Right lobe of liver (tissue), 4 donors: ENCODE measurements around the gene STRBP.

Experiments used
- POLR2A ChIP-seq: fragments of 450-650 bp; IDR thresholded peaks from one replicate; pipeline ENCODE4 v1.6.1; 2017; ENCODE audit warnings: antibody characterized with exemption, mild to moderate bottlenecking
- TF ChIP-seq, protein P1 (sequence below), 4 donors: fragments of 200-600 bp in 3 of 4; fragments of 450-650 bp in 1 of 4; IDR thresholded peaks; one replicate each; pipeline versions ENCODE4 v1.5.1 to v1.8.0; 2016 to 2022; ENCODE audit warnings: antibody characterized with exemption in 4 of 4, mild to moderate bottlenecking in 2 of 4
- donor health status: DM: no; HTN: no; CAD: no.
- donor health status: DM: no; HTN: no; CAD: no.
- donor health status: DM: no; HTN: yes; CAD: no.

DNA sequence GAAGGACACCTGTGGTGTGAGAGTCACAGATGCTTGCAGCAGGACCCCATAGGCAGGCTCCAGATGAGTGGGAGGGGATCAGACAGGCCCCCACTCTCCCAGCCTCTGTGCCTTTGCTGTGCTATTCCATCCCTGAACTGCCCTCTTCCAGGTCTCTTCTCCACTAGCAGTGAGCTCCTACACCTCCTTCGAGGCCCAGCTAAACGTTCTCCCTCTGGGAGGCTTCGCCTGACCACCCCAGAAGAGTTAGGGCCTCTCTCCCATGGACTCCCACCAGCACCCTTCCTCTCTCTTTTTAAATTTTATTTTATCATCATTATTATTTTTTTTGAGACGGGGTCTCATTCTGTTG lies 35.9 kb upstream of the STRBP start:
- no peak for TF ChIP-seq POLR2A
- TF ChIP-seq, protein P1, sequence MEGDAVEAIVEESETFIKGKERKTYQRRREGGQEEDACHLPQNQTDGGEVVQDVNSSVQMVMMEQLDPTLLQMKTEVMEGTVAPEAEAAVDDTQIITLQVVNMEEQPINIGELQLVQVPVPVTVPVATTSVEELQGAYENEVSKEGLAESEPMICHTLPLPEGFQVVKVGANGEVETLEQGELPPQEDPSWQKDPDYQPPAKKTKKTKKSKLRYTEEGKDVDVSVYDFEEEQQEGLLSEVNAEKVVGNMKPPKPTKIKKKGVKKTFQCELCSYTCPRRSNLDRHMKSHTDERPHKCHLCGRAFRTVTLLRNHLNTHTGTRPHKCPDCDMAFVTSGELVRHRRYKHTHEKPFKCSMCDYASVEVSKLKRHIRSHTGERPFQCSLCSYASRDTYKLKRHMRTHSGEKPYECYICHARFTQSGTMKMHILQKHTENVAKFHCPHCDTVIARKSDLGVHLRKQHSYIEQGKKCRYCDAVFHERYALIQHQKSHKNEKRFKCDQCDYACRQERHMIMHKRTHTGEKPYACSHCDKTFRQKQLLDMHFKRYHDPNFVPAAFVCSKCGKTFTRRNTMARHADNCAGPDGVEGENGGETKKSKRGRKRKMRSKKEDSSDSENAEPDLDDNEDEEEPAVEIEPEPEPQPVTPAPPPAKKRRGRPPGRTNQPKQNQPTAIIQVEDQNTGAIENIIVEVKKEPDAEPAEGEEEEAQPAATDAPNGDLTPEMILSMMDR (IDR thresholded peaks at IDR 0.05): no peak
